CD4-positive, alpha-beta T cell treated with Interferon gamma for 1 hour (primary cell): ENCODE measurements around the gene ITLN2.
"Not testable (repeated sequence)": the region's sequence is repeated elsewhere in the genome, so short reads cannot be mapped to it uniquely, and the experiment has no call there.

Experiments used
- DNase-seq: peaks from one replicate; pipeline ENCODE4 v3.0.0-alpha.2; 2020

The ITLN2 gene

GRCh38 chr1:160904783-160905616 lies 49.6 kb downstream of the ITLN2 start:
- no peak for DNase-seq

GRCh38 chr1:160902251-160902650 lies 52.4 kb downstream of the ITLN2 start:
- DNase-seq, result not testable (repeated sequence)

- no peak for DNase-seq
Measured at GRCh38 chr1:160901768-160902167, 52.8 kb downstream of the ITLN2 start.

GRCh38 chr1:160900683-160901082 lies 53.9 kb downstream of the ITLN2 start:
- DNase-seq, result not testable (repeated sequence)
